PC-9 (cell line): ENCODE measurements around the gene UQCRC1. TPM values are rescaled to one million over a fixed set of nuclear protein-coding genes. Genes with fewer than 3 reads are reported as not detected.
A peak's percentile ranks its signal among the peaks of the same experiment; 100 is the strongest.

ENCODE experiments used
- BruUV-seq: library from RNA; stranded (reverse); fragments of 400-500 nt; replicated peaks from 2 replicates; lab custom pipeline; 2021; lab: Mats Ljungman, UMichigan
- CTCF ChIA-PET: fragments of 300-600 bp; sonication (Branson Sonifier 250); formaldehyde crosslinking; loops from one replicate; lab custom pipeline; 2022; ENCODE audit warnings: antibody characterized with exemption; lab: Charles Lee
- POLR2A ChIA-PET: fragments of 300-600 bp; sonication (Branson Sonifier 250); formaldehyde crosslinking; loops from one replicate; lab custom pipeline; 2022; ENCODE audit warnings: antibody characterized with exemption; ENCODE audit not compliant: unreplicated experiment; lab: Charles Lee
- DNase-seq, 2 experiments: peaks; one replicate each; pipeline versions ENCODE4 v3.0.0 to v3.0.0-alpha.2; 2015 to 2022; ENCODE audit warnings: mixed read lengths in 1 of 2
- H2AFZ ChIP-seq: fragments of 200-600 bp; sonication (generic); 2 replicates; pipeline ENCODE4 v1.8.1; 2017; ENCODE audit warnings: antibody characterized with exemption
- H3F3A ChIP-seq: fragments of 200-600 bp; sonication (generic); 2 replicates; pipeline ENCODE4 v1.8.1; 2017; ENCODE audit warnings: antibody characterized with exemption, mild to moderate bottlenecking, low read depth; ENCODE audit not compliant: insufficient read depth
- H3K27ac ChIP-seq: fragments of 200-600 bp; sonication (generic); 2 replicates; pipeline ENCODE4 v1.6.1; 2016; ENCODE audit warnings: mixed run types
- H3K27me3 ChIP-seq: fragments of 200-600 bp; sonication (generic); 2 replicates; pipeline ENCODE4 v1.6.1; 2016; ENCODE audit warnings: low read depth, mixed run types; ENCODE audit not compliant: insufficient read depth
- H3K36me3 ChIP-seq: fragments of 200-600 bp; sonication (generic); 2 replicates; pipeline ENCODE4 v1.6.1; 2016; ENCODE audit warnings: low read depth, mixed run types
- H3K4me1 ChIP-seq: fragments of 200-600 bp; sonication (generic); replicated peaks from 2 replicates; pipeline ENCODE4 v1.6.1; 2016; ENCODE audit warnings: mixed run types; ENCODE audit not compliant: insufficient read depth
- H3K4me2 ChIP-seq: fragments of 200-600 bp; sonication (generic); 2 replicates; pipeline ENCODE4 v1.6.1; 2017; ENCODE audit warnings: mixed run types
- H3K4me3 ChIP-seq: fragments of 200-600 bp; sonication (generic); 2 replicates; pipeline ENCODE4 v1.6.1; 2016; ENCODE audit warnings: mixed run types
- H3K79me2 ChIP-seq: fragments of 200-600 bp; sonication (generic); 2 replicates; pipeline ENCODE4 v1.6.1; 2017; ENCODE audit warnings: low read depth, mixed run types
- H3K9me2 ChIP-seq: fragments of 200-600 bp; sonication (generic); 2 replicates; pipeline ENCODE4 v1.8.1; 2017; ENCODE audit warnings: mild to moderate bottlenecking; ENCODE audit not compliant: insufficient read depth
- H3K9me3 ChIP-seq: fragments of 200-600 bp; sonication (generic); 2 replicates; pipeline ENCODE4 v1.8.1; 2016; ENCODE audit warnings: low read depth; ENCODE audit not compliant: insufficient read depth
- H4K20me1 ChIP-seq: fragments of 200-600 bp; sonication (generic); 2 replicates; pipeline ENCODE4 v1.8.1; 2017; ENCODE audit not compliant: insufficient read depth
- CTCF ChIP-seq: fragments of 200-600 bp; sonication (generic); conservative IDR thresholded peaks from 2 replicates; pipeline ENCODE4 v1.6.1; 2017; ENCODE audit warnings: mixed run types, antibody characterized with exemption, mild to moderate bottlenecking, moderate library complexity
- EZH2 ChIP-seq: fragments of 200-600 bp; sonication (generic); IDR thresholded peaks from 2 replicates; pipeline ENCODE4 v1.8.0; 2017; ENCODE audit warnings: antibody characterized with exemption, low read depth
- intact Hi-C: fragments of 100-400 bp; cut with micrococcal nuclease; formaldehyde crosslinking; loops from one replicate; pipeline ENCODE4 v1.10.0; 2022; ENCODE audit not compliant: unreplicated experiment
- total RNA-seq: library from RNA; stranded (reverse); gene quantifications from 2 replicates; pipeline ENCODE4 v1.2.3, GENCODE V29; 2021

UQCRC1 gene
- total RNA-seq, 1 experiment from 2014 or later: 255 TPM

DNA sequence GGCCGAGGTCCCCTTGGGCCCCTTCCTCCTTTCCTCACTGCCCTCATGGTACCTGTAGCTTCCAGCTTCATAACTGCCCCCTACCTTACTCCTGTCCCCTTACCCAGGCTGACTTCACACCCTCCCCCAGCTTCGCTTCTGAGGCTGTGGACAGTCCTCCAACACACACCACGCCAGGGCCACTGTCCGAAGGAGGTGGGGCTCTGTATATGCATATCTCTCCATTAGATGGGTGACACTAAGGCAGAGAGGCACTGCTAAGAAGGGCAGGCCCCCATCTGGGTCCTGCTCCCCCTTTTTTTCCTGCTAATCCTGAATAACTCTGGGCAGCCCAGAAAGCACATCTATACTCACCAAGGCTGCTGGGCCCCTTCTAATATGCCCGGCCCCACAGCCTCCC, 13.3 kb downstream of the UQCRC1 start:
- no peaks in the 10 kb centered on the region for H4K20me1 ChIP-seq
- peak overlapping the region; percentile 14 for H3K27ac ChIP-seq
- H2AFZ ChIP-seq: no peak overlapping the region
- BruUV-seq: TSS peak; percentile 50
- peaks cover 53% of the 10 kb centered on the region for H3K4me1 ChIP-seq
- intact Hi-C loops: loop anchor here (5.0 kb wide), 2 partner anchors 66 to 129 kb away; partner anchors contain the start of gene CELSR3
- no peak for TF ChIP-seq EZH2
- no peak for TF ChIP-seq CTCF
- H3K27me3 ChIP-seq: no peaks in the 10 kb centered on the region
- H3K9me3 ChIP-seq: no peaks in the 10 kb centered on the region
- peaks cover 16% of the 10 kb centered on the region for H3K79me2 ChIP-seq
- ChIA-PET CTCF (no interaction called here), POLR2A (no interaction called here)
- H3K4me2 ChIP-seq: peak overlapping the region; percentile 92
- DNase-seq: no peak
- H3K36me3 ChIP-seq: no peaks in the 10 kb centered on the region
- no peak overlapping the region for H3K4me3 ChIP-seq
- H3F3A ChIP-seq: peaks cover 36% of the 10 kb centered on the region
- H3K9me2 ChIP-seq: no peaks in the 10 kb centered on the region

- Histone ChIP-seq H4K20me1 (no peaks in the 10 kb centered on the region), H3K27ac (peak overlapping the region; percentile 14), H3K4me3 (peak overlapping the region; percentile 62; the same call in 1 of the 2 replicates), H3K4me1 (peaks cover 53% of the 10 kb centered on the region), H3K9me3 (no peaks in the 10 kb centered on the region), H3K4me2 (peak overlapping the region; percentile 92), H3F3A (peaks cover 36% of the 10 kb centered on the region), H3K36me3 (no peaks in the 10 kb centered on the region), H2AFZ (no peak overlapping the region), H3K27me3 (no peaks in the 10 kb centered on the region), H3K79me2 (peaks cover 16% of the 10 kb centered on the region), H3K9me2 (no peaks in the 10 kb centered on the region)
- no TSS peak for BruUV-seq
- CTCF ChIA-PET: no interaction called here
- intact Hi-C loops: loop anchor here (1.0 to 5.0 kb wide), 4 partner anchors 39 to 128 kb away; partner anchors contain the start of genes CELSR3, PFKFB4 and SLC26A6
- TF ChIP-seq EZH2: no peak
- no peak for TF ChIP-seq CTCF
- DNase-seq: peak; percentile 86 to 98
- POLR2A ChIA-PET: interaction anchor here (0.5 kb wide), 1 partner anchor 34 kb away, joined by 3 read pairs; no protein-coding TSS in a partner anchor
Observed at GRCh38 chr3:48595526-48596121, 13.8 kb downstream of the UQCRC1 start.

DNA sequence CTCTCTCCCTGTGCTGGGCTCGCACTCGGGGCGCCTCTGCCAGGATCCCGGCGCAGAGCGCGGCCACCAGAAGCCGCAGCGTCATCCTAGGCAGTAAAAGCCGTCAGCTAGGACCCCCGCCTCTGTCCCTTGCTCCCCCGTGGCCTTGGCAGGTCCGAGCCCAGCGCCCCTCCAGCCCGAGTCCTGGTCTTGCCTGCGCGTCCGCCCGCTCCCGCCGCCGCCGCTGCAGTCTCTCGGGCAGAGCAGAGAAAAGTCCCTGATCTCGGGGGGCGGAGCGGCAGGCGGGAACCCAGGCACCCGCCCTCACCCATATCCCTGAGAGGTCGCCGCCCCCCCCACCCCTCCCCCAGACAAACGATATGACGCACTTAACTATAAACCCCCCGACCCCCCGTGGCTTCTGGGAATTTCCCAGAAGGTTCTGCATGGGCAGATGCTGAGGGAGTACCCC, 14.3 kb downstream of the UQCRC1 start, which contains the start of gene COL7A1:
Gene COL7A1, minus strand, starts transcription at position 255 of the 451 bp plus-strand sequence. Its CDS starts 170 bp downstream, at position 85.
- H3K4me3 ChIP-seq: peak within 1 kb of the TSS; percentile 62
- H3K27ac ChIP-seq: peak within 1 kb of the TSS; percentile 19
- no peaks in the 10 kb centered on the region for H3K9me3 ChIP-seq
- peaks cover 35% of the 10 kb centered on the region for H3F3A ChIP-seq
- intact Hi-C loops: loop anchor here (1.0 to 5.0 kb wide), 4 partner anchors 38 to 128 kb away; partner anchors contain the start of genes CELSR3, PFKFB4 and SLC26A6
- peak within 1 kb of the TSS; percentile 92 for H3K4me2 ChIP-seq
- H2AFZ ChIP-seq: peak within 1 kb of the TSS; percentile 80
- no TSS peak for BruUV-seq
- no peaks in the 10 kb centered on the region for H3K9me2 ChIP-seq
- H3K27me3 ChIP-seq: no peaks in the 10 kb centered on the region
- H3K36me3 ChIP-seq: no peaks in the 10 kb centered on the region
- peaks cover 16% of the 10 kb centered on the region for H3K79me2 ChIP-seq
- DNase-seq: no peak
- peaks cover 53% of the 10 kb centered on the region for H3K4me1 ChIP-seq
- POLR2A ChIA-PET: interaction anchor here (0.6 kb wide), 1 partner anchor 68 kb away, joined by 3 read pairs; the partner anchor contains the start of gene CELSR3
- TF ChIP-seq EZH2 (no peak), CTCF (no peak)
- CTCF ChIA-PET: no interaction called here
- H4K20me1 ChIP-seq: no peaks in the 10 kb centered on the region
